Left colon (tissue), 2 donors: ENCODE results near the gene DNAJB14. TPM values are rescaled to one million over a fixed set of nuclear protein-coding genes. Genes with fewer than 3 reads are reported as not detected.

ENCODE experiments used
- ATAC-seq: fragments of 200-7000 bp; cut with Tn5 transposase; one replicate; pipeline ENCODE4 v1.9.1; 2020; ENCODE audit warnings: mild to moderate bottlenecking, moderate library complexity
- DNase-seq, 2 donors: peaks; one replicate each; pipeline ENCODE4 v3.0.0-alpha.2; 2020
- intact Hi-C, 2 donors: fragments of 100-400 bp; cut with DNase I in 1 of 2; cut with micrococcal nuclease in 1 of 2; formaldehyde crosslinking; loops; one replicate each; pipeline versions ENCODE4 v1.11.2 to v1.14.0; 2022; cut with DNase I, micrococcal nuclease
- total RNA-seq, 2 donors: library from RNA; stranded (reverse); fragmentation: NEBNext Ultra II Directional; extraction: Animal tissue kit (Norgen Biotek cat#: 25700); gene quantifications; one replicate each; pipeline ENCODE4 v1.2.1, GENCODE V29; 2021
- donor health status: DM: no; HTN: no; CAD: no.
- donor health status: DM: yes; HTN: yes; CAD: no.

The DNAJB14 gene
- total RNA-seq, 2 donors from 2014 or later: 56.2 to 58.1 TPM

DNA sequence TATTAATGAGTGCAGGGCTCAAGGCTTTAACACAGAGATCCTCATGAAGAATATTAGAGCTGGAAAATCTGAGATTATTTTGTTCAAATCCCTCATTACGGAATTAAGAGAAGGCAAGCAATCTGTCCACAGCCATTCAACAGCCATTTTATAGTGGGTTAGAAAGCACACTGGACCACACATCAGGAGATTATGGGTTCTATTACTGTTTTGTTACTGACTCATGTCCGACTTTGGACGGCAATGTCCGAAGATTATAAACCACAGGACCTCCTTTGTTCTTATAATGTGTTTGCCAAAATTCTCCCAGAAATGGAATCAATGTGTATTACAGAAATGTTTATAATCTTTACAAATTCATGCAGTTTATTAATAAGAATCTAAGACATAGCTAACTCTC lies 60.3 kb downstream of the DNAJB14 start:
- DNase-seq (no peak), ATAC-seq (no peak)
- intact Hi-C loops: loop anchor here in 1 of 2 donors (5.0 kb wide), 1 partner anchor 324 kb away; the partner anchor contains the start of gene TRMT10A

DNA sequence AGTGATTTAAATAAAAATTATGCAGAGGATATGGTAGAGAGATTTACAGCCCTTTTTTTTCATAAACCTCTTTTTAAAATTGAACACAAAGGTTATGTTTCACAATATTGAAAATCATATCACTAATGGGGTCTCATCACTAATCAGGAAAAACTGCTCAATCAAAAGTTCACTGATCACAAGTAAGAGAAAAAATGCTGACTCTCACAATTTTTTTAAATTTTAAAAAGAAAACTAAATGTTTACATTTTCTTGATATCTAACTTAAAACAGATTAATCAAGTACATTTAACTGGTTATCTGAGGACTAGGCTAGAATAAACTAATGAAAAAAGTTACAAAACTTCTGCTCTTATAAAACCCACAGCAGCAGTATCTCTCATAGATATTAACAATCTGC lies 60.7 kb downstream of the DNAJB14 start:
- no peak for ATAC-seq
- no peak for DNase-seq
- intact Hi-C loops: loop anchor here in 1 of 2 donors (5.0 kb wide), 1 partner anchor 323 kb away; the partner anchor contains the start of gene TRMT10A

DNA sequence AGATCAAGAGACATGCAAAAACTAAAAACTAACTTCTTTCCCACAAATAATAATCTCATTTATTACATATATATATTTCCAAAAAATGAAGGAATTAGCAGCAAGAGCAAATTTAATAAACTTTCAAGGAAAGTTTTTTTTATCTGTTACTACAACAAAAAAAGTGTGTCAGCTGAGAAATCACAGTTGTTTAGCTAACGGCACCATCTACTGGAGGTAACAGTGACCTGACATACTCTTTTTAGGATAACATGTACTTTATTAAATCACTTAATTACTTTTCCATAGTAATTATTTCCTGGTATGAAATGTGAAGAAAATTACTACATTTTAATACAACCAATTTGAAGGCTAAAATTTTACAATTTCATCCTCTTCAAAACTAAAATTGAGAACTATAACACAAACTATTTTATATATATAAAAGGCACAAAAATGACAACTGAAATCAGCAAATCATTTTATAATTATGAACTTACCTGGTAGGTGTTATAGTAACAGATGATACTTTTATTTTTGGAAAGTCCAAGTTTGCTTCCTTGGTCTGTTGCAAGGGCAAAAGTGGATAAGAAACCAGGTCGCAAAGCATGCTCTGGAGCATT lies 61.3 kb downstream of the DNAJB14 start:
- ATAC-seq (no peak), DNase-seq (no peak)
- intact Hi-C loops: loop anchor here in 1 of 2 donors (5.0 kb wide), 1 partner anchor 323 kb away; the partner anchor contains the start of gene TRMT10A

DNA sequence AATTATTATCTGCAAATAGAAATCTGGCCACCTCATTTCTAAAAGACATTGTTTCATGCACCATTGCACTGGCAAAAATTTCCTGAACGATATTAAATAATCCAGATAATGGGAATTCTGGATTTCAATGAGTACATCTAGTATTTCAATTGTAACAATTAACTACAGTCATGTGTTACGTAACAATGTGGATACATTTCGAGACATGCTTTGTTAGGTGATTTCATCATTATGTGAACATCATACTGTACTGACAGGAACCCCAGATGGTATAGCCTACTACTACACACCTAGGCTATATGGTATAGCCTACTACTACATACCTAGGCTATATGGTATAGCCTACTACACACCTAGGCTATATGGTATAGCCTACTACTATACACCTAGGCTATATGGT lies 67.0 kb downstream of the DNAJB14 start:
- ATAC-seq (no peak), DNase-seq (no peak)
- intact Hi-C loops: no loop called here

DNA sequence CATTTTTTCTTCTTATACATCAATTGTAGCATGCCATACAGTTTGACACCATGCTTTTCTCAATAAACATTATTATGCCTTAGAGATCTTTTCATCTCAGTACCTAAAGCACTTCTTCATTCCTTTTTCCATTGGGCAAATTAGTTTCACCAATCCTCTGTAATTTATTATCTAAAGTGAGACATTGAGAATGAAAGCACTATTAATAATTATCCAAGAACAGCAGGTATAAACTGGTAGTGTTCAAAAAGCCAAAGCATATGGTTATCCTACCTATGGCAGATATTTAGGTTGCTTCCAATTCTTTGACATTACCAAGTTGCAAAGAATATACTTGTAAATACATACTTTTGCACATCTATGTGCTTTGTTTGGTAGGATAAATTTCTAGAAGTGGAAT lies 67.8 kb downstream of the DNAJB14 start:
- DNase-seq: no peak
- intact Hi-C loops: no loop called here

DNA sequence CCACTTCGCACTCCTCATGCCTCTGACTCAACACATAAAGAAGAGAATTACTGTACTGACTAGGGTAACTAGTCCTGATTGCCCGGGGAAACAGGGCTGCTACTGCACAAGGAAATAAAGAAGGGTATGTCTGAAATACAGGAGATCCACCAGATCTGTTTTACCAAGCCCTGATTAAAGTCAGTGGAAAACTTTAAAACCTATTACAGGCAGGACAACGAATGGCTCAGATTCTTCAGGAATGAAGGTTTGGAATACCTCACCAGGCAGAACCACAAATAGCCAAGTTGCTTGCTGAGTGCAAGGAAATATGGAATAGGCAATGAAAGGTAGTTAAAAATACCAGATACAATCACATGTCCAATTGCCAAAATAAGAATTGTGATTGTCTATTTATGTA lies 69.5 kb downstream of the DNAJB14 start:
- intact Hi-C loops: no loop called here

More for the DNA sequence above, 67.8 kb downstream of the DNAJB14 start:
- ATAC-seq: no peak

DNA sequence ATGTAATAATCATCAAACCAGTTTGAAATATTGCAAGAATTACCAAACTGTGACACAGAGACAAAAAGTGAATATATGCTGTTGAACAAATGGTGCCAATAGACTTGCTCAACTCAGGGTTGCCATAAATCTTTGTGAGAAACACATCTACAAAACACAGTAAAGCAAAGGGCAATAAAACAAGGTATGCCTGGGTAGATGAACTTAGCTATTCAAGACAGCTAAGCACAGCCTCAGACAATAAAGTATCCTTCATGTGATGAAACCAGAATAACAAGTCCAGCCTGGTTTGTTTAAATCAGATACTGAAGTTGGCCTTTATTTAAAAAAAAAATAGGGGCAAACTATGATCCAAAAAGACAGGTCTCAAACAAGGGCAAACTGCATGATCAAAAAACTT lies 71.3 kb downstream of the DNAJB14 start:
- peak; percentile 89 for ATAC-seq
- intact Hi-C loops: no loop called here
- DNase-seq: no peak

More for the DNA sequence above, 69.5 kb downstream of the DNAJB14 start:
- ATAC-seq: no peak
- DNase-seq: no peak

DNA sequence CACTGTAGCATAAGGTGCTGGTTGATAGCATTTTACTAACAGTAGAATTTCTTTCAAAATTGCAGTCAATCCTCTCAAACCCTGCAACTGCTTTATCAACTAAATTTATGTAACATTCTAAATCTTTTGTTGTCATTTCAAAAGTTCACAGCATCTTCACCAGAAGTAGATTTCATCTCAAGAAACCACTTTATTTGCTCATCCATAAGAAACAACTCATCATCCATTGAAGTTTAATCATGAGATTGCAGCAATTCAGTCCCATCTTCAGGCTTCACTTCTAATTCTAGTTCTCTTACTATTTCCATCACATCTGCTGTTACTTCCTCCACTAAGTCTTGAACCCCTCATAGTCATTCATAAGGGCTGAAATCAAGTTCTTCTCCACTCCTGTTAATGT lies 73.8 kb downstream of the DNAJB14 start:
- ATAC-seq (no peak), DNase-seq (no peak)
- intact Hi-C loops: no loop called here

DNA sequence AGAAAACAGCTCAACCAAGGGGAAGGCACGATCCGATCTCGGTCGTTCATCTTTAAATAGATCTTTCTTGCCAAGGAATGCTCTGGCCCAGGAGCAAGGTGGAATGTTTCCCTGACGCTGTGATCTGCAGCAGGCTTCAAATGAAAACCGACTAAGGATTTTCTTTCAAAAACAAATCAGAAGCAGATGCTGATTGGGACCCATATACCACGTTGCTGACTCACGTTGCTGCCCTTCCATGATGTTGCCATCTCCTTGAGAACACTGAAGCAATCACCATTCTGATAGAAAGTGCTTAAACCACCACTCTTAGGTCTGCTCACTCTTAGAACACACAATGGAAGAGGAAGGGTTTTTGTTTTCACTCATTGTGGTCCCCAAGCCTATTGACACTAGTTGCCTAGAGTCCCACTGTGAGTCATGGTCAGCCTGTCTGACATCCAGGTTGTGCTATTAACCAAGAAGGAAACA lies 78.3 kb downstream of the DNAJB14 start:
- intact Hi-C loops: no loop called here
- ATAC-seq: no peak

DNA sequence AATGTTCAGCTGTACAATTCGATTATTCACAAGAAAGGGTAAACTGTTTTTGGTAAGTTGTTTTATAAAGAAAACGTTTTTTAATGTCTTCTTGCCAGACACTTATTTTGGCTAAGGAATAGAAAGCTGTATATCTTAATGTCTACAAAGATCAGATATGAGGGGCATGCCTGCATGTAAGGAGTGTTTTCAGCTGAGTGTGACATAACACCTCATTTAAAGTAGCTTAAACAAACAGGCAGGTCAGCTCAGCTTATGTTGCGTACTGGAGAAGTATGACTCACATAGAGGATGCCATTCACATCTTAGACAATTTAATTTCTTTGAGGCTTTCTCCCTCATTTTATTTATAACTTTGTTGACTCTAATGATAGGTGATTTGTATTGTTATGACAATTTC lies 82.6 kb downstream of the DNAJB14 start:
- no peak for DNase-seq
- intact Hi-C loops: no loop called here
- peak; percentile 29 for ATAC-seq

More for the DNA sequence above, 78.3 kb downstream of the DNAJB14 start:
- DNase-seq: no peak

DNA sequence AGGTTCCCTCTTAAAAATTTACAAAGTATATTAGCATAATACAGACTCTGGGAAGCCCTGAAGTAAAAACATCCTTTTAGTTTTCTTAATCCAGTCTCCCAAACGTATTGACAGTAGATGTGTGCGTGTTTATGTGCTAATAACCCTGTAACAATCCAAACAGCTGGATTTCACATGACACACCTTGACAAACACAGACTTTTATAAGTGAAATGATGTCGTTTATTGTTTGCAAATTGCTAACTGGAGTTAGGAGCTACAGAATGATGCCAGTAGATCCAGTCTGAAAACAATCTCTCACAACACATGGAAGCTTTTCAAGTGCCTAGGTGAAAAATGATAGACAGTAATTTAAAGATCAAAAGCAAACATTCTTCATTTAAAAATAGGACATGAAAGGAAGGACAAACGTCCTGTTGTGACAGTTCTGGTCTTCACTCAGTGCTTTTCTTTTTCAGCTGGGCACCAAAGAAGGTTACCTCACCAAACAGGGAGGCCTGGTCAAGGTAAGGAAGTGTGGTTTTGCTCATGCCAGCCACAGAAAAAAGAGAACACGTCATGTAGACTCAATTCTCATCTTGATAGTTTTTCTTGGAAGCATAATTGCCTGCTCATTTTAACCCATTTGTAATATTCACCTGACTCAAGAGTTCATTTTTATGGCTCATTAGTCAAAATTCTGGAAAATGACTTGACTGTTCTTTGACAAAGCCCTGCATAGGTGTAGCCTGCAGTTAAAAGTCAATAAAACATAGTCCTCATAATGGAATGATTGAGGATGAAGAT lies 85.1 kb downstream of the DNAJB14 start:
- ATAC-seq (peak; percentile 78), DNase-seq (no peak)
- intact Hi-C loops: no loop called here

DNA sequence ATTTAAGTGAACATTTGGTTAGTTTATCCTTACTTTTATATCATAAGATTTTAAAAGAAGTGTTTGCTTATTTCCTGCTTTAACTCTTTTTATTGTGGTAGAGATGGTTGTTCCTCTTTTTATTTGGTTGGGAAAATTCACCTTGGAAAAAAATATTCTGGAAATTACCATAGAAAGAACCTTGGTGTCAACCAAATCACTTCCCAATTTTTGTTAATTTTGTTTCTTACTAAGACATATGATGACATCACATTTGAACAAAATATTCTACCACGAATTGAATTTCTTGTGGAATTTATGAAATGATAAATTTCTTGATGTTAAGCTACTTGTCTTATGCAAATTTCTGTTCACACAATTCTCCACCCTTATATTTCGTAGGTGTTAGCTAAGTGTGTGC lies 85.9 kb downstream of the DNAJB14 start:
- no peak for DNase-seq
- ATAC-seq: no peak
- intact Hi-C loops: no loop called here

DNA sequence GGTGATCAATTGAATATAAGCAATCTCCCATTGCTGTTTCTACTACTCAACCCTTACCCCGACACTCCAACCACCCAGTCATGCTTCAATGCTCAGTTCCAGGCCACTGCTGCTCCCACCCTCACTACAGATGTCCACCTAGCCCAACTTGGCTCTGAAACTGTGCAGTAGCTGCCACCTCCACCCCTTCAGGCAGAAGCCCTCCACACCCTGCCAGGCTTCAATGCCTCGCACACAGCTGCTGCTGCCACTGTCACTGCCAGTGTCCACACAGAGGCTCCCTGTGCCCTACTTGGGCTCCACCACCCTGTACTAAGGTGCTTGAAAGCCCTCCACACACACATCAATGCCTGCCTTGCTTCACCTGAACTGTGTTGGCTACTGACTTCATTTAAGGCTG lies 86.8 kb downstream of the DNAJB14 start:
- no peak for ATAC-seq
- DNase-seq: no peak
- intact Hi-C loops: no loop called here

DNA sequence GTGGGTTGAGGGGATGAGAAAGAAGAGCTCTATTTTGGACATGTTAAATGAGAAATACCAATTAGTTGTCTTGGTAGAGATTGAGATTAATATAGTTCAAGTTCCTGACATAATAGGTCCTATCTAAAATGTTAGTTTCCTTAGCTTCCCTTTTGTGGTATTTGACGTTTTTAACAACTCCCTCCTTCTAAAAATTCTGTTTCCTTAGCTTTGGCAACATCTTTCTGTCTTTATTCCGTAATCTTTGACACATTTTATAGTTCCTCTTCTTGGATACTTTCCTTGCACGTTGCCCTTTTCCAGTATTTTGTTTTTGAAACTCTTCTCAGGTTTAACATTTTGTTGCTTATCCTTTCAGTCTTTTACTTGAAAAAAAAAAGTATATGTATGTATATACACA lies 89.1 kb downstream of the DNAJB14 start:
- no peak for DNase-seq
- no peak for ATAC-seq
- intact Hi-C loops: no loop called here

DNA sequence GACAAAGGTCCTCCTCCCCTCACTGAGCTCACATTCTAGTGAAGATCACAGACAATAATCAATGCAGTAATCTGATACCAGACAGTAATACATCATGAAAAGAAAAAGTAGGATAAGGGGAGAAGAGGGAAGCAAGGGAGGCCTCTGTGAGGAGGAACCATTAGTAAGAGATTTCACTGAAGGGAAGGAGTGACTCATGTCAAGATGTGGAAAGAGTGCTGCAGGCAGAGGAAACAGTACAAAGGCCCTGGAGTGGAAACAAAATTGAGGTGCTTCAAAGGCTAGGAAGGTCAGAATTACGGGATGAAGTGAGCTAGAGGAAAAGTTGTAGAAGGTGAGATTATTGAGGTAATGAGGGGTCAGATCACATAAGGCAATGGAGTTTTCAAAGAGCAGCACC lies 90.3 kb downstream of the DNAJB14 start:
- intact Hi-C loops: no loop called here
- no peak for ATAC-seq
- no peak for DNase-seq

DNA sequence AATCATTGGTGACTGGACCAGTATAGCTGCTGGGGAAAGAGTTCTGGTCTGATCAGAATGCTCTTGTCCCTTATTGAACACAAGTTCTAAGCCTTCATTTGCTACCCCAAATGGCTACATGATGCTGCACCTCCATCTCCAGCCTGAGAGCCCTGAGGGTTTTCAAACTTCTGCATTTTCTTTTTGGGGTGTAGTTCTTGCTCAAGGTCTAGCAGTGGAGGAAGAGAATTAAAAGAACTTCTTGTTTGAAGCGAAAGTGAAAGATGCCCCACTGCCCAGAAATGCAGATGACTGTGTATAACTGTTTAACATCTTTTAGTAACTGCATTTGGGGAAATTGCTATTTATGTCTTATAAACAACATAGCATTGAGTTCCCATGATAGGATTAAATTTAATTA lies 90.7 kb downstream of the DNAJB14 start:
- ATAC-seq: no peak
- intact Hi-C loops: no loop called here
- no peak for DNase-seq

DNA sequence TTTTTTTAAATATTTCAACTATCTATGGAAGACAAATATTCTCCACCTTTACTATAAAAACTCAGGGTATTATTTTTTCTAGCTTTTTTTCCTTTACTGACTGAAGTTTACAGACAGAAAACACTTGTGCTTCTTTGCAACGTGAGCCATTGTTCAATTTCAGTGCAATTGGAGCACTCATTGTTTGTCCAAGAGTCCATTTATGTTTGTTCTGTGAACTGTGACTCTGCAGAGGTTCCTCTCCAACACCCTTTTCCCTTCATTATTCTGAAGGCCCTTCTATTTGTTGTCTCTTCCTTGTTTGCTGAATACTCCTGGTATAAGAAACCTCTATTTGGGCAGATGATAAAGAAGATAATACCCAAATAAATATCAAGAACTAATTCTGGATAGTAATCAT lies 92.4 kb downstream of the DNAJB14 start:
- DNase-seq: no peak
- intact Hi-C loops: no loop called here
- ATAC-seq: no peak

DNA sequence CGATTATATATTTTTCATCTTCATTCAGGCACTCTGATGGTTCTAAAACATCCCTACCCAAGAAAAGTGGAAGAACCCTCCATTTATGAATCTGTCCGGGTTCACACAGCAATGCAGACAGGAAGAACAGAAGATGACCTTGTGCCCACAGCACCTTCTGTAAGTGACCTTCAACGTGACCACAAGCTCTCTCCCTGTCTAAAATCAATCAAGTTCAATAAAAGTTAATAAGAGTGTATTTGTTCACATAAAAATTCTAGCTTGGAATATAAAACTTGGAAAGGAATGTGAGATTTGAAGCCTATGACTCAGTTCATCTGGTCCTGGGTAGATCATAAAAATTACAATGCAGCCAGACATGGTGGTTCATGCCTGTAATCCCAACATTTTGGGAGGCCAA lies 93.2 kb downstream of the DNAJB14 start:
- intact Hi-C loops: no loop called here
- no peak for DNase-seq
- no peak for ATAC-seq

DNA sequence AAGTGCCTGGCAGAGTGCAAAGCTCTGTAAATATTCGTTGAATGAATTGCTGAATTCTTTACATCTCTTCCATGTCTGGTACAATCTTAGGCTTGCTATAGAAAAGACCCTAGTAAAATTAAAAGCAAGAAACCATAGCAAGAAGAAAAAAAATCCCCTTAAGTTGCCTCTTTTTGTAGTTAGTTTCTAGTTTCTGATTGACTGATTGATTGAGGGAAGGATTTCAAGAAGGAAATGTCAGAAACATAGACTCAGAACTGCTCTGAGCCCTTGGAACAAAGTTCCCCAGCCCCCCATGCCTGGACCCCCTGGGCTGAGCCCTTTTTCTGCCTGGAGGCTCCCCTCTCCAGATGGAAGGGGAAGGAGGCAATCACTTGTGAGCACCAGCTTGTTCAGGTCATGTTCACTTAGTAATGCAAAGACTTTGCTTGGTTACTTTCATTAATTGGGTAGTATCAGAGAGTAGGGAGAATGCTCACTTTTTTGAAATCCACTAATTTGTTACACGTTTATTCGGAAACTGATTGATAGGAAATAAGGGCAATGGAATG lies 94.1 kb downstream of the DNAJB14 start:
- intact Hi-C loops: no loop called here
- no peak for ATAC-seq
- DNase-seq: no peak

DNA sequence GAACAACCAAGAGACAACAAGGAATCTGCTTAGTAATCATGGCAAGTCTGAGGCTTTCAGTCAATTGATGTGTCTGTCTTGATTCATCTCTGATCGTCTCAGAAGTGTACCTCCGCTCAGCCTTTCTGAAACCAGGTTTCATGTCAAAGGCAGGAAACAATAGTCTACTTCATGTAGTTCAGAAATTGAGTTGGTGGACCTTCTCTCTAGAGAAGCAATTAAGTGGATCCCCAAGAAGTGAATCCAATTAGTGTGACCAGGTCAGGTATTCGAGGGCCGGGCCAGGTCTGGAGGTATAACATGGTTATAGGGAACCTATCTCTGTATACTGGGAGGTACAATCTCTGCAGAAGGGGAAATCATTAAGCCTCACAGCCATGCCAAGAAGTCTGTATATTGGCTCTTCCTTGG lies 97.8 kb downstream of the DNAJB14 start:
- ATAC-seq (no peak), DNase-seq (no peak)
- intact Hi-C loops: no loop called here
